Mucosa of rectum (tissue), 2 donors: ENCODE measurements around the gene RASSF6.
A peak's percentile ranks its signal among the peaks of the same experiment; 100 is the strongest.
"Not testable (repeated sequence)": the region's sequence is repeated elsewhere in the genome, so short reads cannot be mapped to it uniquely, and the experiment has no call there.

Experiments used
- H3K27ac ChIP-seq, 2 donors: one replicate each; pipeline ENCODE4 v1.7.0; 2013; ENCODE audit warnings: inconsistent platforms in 2 of 2, low read depth in 2 of 2, low read length in 2 of 2
- H3K27me3 ChIP-seq, 2 donors: one replicate each; pipeline ENCODE4 v1.7.0; 2013; ENCODE audit warnings: low read length in 2 of 2; ENCODE audit not compliant: control insufficient read depth in 2 of 2, insufficient read depth in 2 of 2
- H3K36me3 ChIP-seq, 2 donors: one replicate each; pipeline ENCODE4 v1.7.0; 2013; ENCODE audit warnings: low read length in 2 of 2; ENCODE audit not compliant: control insufficient read depth in 2 of 2, insufficient read depth in 2 of 2
- H3K4me1 ChIP-seq, 2 donors: one replicate each; pipeline ENCODE4 v1.7.0; 2013; ENCODE audit warnings: low read length in 2 of 2, mild to moderate bottlenecking in 1 of 2; ENCODE audit not compliant: control insufficient read depth in 2 of 2, insufficient read depth in 2 of 2
- H3K4me3 ChIP-seq, 2 donors: one replicate each; pipeline ENCODE4 v1.7.0; 2013; ENCODE audit warnings: low read length in 2 of 2
- H3K9ac ChIP-seq, 2 donors: one replicate each; pipeline ENCODE4 v1.7.0; 2013; ENCODE audit warnings: low read length in 2 of 2, low read depth in 1 of 2, mild to moderate bottlenecking in 1 of 2
- H3K9me3 ChIP-seq, 2 donors: one replicate each; pipeline ENCODE4 v1.7.0; 2013; ENCODE audit warnings: low read length in 2 of 2; ENCODE audit not compliant: control insufficient read depth in 2 of 2
- donor health status: healthy.
- donor health status: Normal muscosa, but diverticular disease.

Gene RASSF6, protein sequence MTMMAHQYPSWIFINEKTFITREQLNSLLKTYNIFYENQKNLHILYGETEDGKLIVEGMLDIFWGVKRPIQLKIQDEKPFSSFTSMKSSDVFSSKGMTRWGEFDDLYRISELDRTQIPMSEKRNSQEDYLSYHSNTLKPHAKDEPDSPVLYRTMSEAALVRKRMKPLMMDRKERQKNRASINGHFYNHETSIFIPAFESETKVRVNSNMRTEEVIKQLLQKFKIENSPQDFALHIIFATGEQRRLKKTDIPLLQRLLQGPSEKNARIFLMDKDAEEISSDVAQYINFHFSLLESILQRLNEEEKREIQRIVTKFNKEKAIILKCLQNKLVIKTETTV

DNA sequence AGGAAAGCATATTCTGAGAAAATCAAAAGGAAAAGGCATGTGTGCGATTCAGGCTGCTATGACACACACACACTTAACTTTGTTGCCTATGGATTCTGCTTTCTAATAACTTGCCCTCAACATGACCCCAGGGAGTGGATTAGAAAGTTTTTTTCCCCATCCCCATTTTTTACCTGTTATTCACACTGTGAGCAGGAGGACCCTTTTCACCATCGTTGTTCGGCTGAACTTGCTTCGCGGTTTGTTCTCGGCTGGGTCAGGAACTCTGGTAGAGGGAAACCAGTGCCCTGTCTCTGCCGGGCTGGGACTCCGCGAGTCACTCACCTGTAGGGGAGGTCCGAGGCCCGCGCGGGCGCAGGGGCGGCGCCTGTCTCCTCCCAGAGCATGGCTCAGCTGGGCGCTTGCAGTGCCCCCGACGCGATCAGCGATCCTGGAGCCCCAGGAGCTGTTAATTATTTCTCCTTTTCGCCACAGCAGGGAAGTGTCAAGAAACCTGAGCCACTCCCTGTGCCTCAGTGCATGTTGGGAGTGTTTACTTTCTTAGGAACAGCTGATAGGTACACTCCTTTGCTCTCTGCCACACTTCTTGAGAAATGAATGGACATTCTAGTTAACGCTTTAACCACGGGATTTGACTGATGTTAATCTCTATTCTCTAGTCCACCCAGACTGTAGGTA lies at the start of gene RASSF6:
TSS of gene RASSF6 (minus strand) at position 322 of the 678 bp plus-strand sequence. CDS start 8,641 bp downstream, outside the sequence.
- peak within 1 kb of the TSS; percentile 74 to 89 for H3K4me3 ChIP-seq
- peaks cover 7 to 12% of the 10 kb centered on the region in 2 donors for H3K4me1 ChIP-seq
- H3K36me3 ChIP-seq = no peaks in the 10 kb centered on the region
- no peaks in the 10 kb centered on the region for H3K27me3 ChIP-seq
- H3K9me3 ChIP-seq = no peaks in the 10 kb centered on the region
- peak within 1 kb of the TSS; percentile 77 to 80 for H3K9ac ChIP-seq
- H3K27ac ChIP-seq = peak within 1 kb of the TSS; percentile 89 to 94

DNA sequence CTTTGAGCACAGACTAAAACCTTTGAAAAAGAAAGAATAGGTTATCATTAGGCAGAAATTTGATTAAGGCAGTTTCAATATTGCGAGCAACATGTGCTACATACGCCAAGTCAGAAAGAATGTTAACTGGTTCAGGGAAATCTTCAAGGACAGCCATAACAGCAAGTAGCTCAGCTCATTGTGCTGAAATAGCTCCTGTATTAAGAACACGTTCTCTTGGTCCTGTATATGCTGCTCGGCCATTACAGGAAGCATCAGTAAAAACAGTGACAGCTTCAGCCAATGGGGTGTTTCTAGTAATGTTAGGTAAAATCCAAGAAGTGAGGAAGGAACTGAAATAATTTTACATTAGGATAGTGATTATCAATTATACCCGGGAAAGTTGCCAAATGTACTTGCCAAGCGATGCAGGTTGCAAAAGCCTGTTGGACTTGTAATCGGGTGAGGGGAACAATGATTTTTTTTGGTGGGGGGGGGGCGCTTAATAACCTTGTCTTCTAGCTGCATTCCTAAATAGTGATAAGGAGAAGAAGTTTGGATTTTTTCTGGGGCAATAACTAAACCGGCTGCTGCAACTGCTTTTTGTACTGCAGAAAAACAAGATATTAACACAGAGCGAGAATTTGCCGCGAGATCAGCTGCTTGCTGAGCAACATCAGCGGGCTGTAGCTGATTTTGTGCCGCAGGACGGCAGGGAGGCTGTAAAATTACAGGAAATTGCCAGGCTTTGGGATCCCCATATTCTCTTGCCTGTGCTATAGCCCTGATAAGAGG lies 49.4 kb upstream of the RASSF6 start:
- H3K4me3 ChIP-seq = no peak overlapping the region
- H3K4me1 ChIP-seq = no peaks in the 10 kb centered on the region
- no peak overlapping the region for H3K27ac ChIP-seq
- H3K27me3 ChIP-seq = no peaks in the 10 kb centered on the region
- H3K9me3 ChIP-seq = no peaks in the 10 kb centered on the region
- H3K9ac ChIP-seq = no peak overlapping the region
- H3K36me3 ChIP-seq = no peaks in the 10 kb centered on the region

DNA sequence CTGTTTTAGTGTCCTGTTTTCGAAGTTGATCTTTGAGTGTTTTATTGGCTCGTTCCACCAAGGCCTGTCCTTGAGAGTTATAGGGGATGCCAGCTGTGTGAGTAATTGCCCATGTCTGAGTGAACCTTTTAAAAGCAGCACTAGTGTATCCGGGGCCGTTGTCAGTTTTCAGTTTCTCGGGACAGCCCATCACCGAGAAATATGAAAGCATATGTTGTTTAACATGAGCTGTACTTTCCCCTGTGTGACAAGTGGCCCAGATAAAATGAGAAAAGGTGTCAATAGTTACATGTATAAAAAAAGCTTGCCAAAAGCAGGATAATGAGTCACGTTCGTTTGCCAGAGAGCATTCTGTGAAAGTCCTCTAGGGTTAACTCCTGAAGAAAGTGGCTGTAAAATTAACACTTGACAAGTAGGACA lies 48.6 kb upstream of the RASSF6 start:
- Histone ChIP-seq H3K9me3 (no peaks in the 10 kb centered on the region), H3K9ac (no peak overlapping the region), H3K36me3 (no peaks in the 10 kb centered on the region), H3K27me3 (no peaks in the 10 kb centered on the region), H3K4me1 (no peaks in the 10 kb centered on the region), H3K27ac (no peak overlapping the region), H3K4me3 (no peak overlapping the region)

DNA sequence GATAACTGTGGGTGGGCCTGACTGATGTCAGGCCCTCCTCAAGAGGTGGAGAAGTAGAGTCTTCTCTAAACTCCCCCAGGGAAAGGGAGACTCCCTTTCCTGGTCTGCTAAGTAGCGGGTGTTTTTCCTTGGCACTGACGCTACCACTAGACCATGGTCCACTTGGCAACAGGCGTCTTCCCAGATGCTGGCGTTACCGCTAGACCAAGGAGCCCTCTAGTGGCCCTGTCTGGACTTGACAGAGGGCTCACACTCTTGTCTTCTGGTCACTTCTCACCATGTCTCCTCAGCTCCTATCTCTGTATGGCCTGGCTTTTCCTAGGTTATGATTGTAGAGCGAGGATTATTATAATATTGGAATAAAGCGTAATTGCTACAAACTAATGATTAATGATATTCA lies 45.7 kb upstream of the RASSF6 start:
- H3K27ac ChIP-seq, H3K36me3 ChIP-seq, H3K4me1 ChIP-seq, H3K4me3 ChIP-seq, H3K27me3 ChIP-seq, H3K9me3 ChIP-seq, H3K9ac ChIP-seq: not testable (repeated sequence)

DNA sequence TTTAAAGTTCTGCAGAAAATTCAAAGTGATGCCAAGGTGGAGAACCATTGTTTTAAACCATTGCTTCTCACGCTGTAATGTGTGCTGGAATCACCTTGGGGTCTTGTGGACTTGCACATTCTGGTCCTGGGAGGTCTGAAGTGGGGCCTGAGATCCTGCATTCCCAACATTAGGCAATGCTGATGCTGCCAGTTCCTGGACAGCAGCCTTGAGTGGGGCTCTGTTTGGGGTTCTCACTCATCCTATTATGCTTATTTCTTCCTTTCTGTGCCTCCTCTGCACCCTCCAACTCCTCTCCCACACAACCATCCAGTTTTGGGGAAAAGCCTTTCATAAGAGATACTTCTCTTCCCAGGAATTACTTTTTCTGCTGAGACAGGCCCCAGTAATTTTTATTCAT lies 44.2 kb upstream of the RASSF6 start:
- H3K27ac ChIP-seq = no peak overlapping the region
- H3K4me3 ChIP-seq = no peak overlapping the region
- H3K27me3 ChIP-seq = no peaks in the 10 kb centered on the region
- no peaks in the 10 kb centered on the region for H3K36me3 ChIP-seq
- no peaks in the 10 kb centered on the region for H3K9me3 ChIP-seq
- H3K4me1 ChIP-seq = no peaks in the 10 kb centered on the region
- no peak overlapping the region for H3K9ac ChIP-seq

DNA sequence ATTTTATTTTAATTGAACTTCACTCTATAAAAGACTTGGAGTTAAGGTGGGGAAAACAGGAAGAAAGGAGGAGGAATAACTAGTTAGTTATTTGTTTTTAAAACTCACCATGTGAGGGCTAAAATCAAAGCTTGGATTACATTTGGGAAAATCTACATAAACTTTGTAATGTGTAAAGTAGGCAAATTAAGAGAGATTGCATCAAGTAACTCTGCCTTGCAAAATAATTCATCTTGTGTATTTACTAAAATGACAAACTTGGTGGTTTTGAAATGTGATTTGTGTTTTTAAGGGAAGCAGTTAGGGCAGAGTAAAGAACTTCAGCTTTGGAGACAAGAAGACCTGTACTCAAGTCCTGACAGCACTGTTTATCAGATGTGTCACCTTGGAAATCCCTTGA lies 43.3 kb upstream of the RASSF6 start:
- Histone ChIP-seq H3K4me1 (no peaks in the 10 kb centered on the region), H3K4me3 (no peak overlapping the region), H3K9me3 (no peaks in the 10 kb centered on the region), H3K27ac (no peak overlapping the region), H3K9ac (no peak overlapping the region), H3K27me3 (no peaks in the 10 kb centered on the region), H3K36me3 (no peaks in the 10 kb centered on the region)

DNA sequence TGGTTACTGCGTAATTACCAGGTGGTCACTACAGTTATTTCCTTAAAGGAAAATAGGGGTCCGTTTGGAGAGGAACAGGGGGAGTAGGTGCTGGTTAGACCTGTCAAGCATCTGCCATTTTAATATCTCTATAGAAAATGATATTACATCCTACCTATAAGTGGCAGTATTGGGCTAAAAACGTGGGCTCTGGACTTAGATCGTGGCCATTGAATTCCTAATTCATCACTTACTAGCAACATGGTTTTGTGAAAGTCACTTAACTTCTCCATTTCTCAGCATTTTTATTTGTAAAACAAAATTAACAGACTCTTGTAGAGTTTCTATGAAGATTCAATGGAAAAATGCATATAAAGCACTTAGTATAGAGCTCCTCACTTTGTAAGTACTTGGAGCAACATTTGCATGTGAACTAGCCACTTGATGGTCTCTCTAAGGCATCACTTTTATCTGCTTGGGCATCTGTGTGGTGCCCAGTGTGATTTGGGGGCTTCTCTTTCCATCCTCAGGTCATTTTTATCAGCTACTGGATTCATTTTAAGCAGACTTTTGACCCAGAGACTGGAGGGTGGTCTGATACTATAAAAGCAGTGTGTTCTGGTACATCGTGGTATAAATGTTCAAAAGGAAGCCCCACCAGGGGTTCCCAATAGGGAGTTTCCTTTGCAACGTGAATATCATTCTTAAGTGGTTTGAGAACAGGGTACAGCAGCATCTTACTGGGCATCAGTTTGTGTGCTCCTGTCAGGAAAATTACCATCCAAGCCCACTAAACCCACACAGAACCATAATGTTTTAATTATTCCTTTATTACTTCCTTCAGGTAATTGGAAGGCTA lies 42.7 kb upstream of the RASSF6 start:
- H3K9ac ChIP-seq = no peak overlapping the region
- no peaks in the 10 kb centered on the region for H3K36me3 ChIP-seq
- no peaks in the 10 kb centered on the region for H3K9me3 ChIP-seq
- H3K4me1 ChIP-seq = no peaks in the 10 kb centered on the region
- no peaks in the 10 kb centered on the region for H3K27me3 ChIP-seq
- no peak overlapping the region for H3K27ac ChIP-seq
- H3K4me3 ChIP-seq = no peak overlapping the region

DNA sequence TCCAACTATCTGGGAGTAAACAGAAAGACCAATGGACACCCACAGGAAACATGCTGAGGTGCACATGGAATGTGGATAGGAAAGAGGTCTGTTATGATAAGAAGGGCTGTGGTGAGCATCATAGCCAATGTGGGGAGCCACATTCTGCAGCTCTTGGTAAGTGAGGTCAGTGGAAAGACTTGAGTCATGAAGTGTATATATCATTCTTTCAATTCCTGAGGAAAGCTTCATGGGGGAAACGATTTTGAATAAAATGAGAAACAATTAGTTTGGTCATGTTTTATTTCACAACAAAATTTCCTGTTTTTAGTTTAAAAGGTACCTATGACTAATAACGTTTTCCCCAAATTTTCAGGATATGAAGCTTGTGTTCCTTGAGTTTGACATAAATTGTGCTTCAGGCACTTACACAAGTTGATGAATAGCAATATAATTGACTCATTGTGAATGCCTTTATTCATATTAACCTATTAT lies 41.4 kb upstream of the RASSF6 start:
- no peaks in the 10 kb centered on the region for H3K9me3 ChIP-seq
- H3K4me3 ChIP-seq = no peak overlapping the region
- H3K4me1 ChIP-seq = no peaks in the 10 kb centered on the region
- no peaks in the 10 kb centered on the region for H3K36me3 ChIP-seq
- no peaks in the 10 kb centered on the region for H3K27me3 ChIP-seq
- no peak overlapping the region for H3K9ac ChIP-seq
- no peak overlapping the region for H3K27ac ChIP-seq

DNA sequence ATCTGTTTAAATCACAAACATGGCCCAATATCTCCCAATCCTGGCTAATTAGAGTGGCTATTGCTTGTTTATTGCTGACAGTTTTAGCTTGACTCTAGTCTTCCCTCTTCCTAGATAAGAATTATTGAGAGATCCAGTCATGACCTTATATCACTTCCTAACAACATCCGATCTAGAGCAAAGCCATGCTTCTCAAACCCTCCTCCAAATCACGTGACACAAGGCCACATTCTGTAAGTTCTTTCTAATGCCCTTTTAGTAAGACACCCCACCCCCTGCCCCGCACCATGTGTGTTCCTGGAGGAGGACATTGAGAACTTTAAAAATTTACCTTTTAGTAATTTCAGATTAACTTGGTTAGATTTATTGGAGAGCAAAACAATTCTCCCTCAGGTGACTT lies 40.6 kb upstream of the RASSF6 start:
- H3K4me1 ChIP-seq = no peaks in the 10 kb centered on the region
- H3K27ac ChIP-seq = no peak overlapping the region
- no peaks in the 10 kb centered on the region for H3K36me3 ChIP-seq
- no peak overlapping the region for H3K9ac ChIP-seq
- no peak overlapping the region for H3K4me3 ChIP-seq
- H3K27me3 ChIP-seq = no peaks in the 10 kb centered on the region
- no peaks in the 10 kb centered on the region for H3K9me3 ChIP-seq
